Measurements from ENCODE around the gene CACHD1. TPM values are rescaled to one million over a fixed set of nuclear protein-coding genes. Genes with fewer than 3 reads are reported as not detected.

Gene CACHD1
- total RNA-seq, 2 experiments from 2014 or later = not detected

- no TSS peak for BruUV-seq (replicated peaks)
- Histone ChIP-seq H2AFZ (ENCODE audit: low read length) (no peak overlapping the region), H3K36me3 (ENCODE audit: insufficient read depth, low read length) (no peaks in the 10 kb centered on the region), H4K20me1 (ENCODE audit: insufficient read depth, low read length) (no peaks in the 10 kb centered on the region), H3K4me3 (ENCODE audit: low read depth, low read length, poor library complexity, severe bottlenecking) (no peak overlapping the region), H3K9me3 (ENCODE audit: low read length) (no peaks in the 10 kb centered on the region), H3K4me2 (ENCODE audit: low read length) (no peak overlapping the region), H3K79me2 (ENCODE audit: insufficient read depth, low read depth, low read length) (no peaks in the 10 kb centered on the region), H3K27ac (ENCODE audit: low read depth, low read length, poor library complexity, severe bottlenecking) (no peak overlapping the region), H3K9me2 (ENCODE audit: insufficient read depth, low read length) (no peaks in the 10 kb centered on the region), H3K4me1 (ENCODE audit: insufficient read depth, low read length, poor library complexity, severe bottlenecking) (no peaks in the 10 kb centered on the region)
- ChIA-PET CTCF (ENCODE audit: unreplicated experiment) (no interaction called here), POLR2A (interaction anchor here (1.5 kb wide), 1 partner anchor 12 kb away, joined by 4 read pairs; no protein-coding TSS in a partner anchor)
- no peak for DNase-seq (ENCODE audit: low spot score)
- TF ChIP-seq CTCF (conservative IDR thresholded peaks at IDR 0.05; ENCODE audit: low read length) (no peak), EZH2phosphoT487 (IDR thresholded peaks at IDR 0.05; ENCODE audit: borderline replicate concordance, low read depth, low read length) (no peak)
- intact Hi-C loops (cut with micrococcal nuclease; ENCODE audit: unreplicated experiment) = no loop called here
Observed at GRCh38 chr1:64494659-64495058, 24.7 kb downstream of the CACHD1 start.

- Histone ChIP-seq H3K4me2 (ENCODE audit: low read length) (no peak overlapping the region), H3K79me2 (ENCODE audit: insufficient read depth, low read depth, low read length) (no peaks in the 10 kb centered on the region), H3K9me2 (ENCODE audit: insufficient read depth, low read length) (no peaks in the 10 kb centered on the region), H3K4me3 (ENCODE audit: low read depth, low read length, poor library complexity, severe bottlenecking) (no peak overlapping the region), H3K36me3 (ENCODE audit: insufficient read depth, low read length) (no peaks in the 10 kb centered on the region), H3K27ac (ENCODE audit: low read depth, low read length, poor library complexity, severe bottlenecking) (no peak overlapping the region), H4K20me1 (ENCODE audit: insufficient read depth, low read length) (no peaks in the 10 kb centered on the region), H3K4me1 (ENCODE audit: insufficient read depth, low read length, poor library complexity, severe bottlenecking) (no peaks in the 10 kb centered on the region), H2AFZ (ENCODE audit: low read length) (no peak overlapping the region), H3K9me3 (ENCODE audit: low read length) (no peaks in the 10 kb centered on the region)
- ChIA-PET POLR2A (interaction anchor here (0.7 kb wide), 1 partner anchor 29 kb away, joined by 3 read pairs; no protein-coding TSS in a partner anchor), CTCF (ENCODE audit: unreplicated experiment) (no interaction called here)
- DNase-seq (ENCODE audit: low spot score) = no peak
- TF ChIP-seq CTCF (conservative IDR thresholded peaks at IDR 0.05; ENCODE audit: low read length) (no peak), EZH2phosphoT487 (IDR thresholded peaks at IDR 0.05; ENCODE audit: borderline replicate concordance, low read depth, low read length) (no peak)
- BruUV-seq (replicated peaks) = no TSS peak
- intact Hi-C loops (cut with micrococcal nuclease; ENCODE audit: unreplicated experiment) = no loop called here
Observed at GRCh38 chr1:64495878-64496277, 25.9 kb downstream of the CACHD1 start.

- Histone ChIP-seq H3K4me1 (ENCODE audit: insufficient read depth, low read length, poor library complexity, severe bottlenecking) (no peaks in the 10 kb centered on the region), H3K79me2 (ENCODE audit: insufficient read depth, low read depth, low read length) (no peaks in the 10 kb centered on the region), H3K9me2 (ENCODE audit: insufficient read depth, low read length) (no peaks in the 10 kb centered on the region), H3K27ac (ENCODE audit: low read depth, low read length, poor library complexity, severe bottlenecking) (no peak overlapping the region), H3K9me3 (ENCODE audit: low read length) (no peaks in the 10 kb centered on the region), H2AFZ (ENCODE audit: low read length) (no peak overlapping the region), H3K4me2 (ENCODE audit: low read length) (no peak overlapping the region), H3K4me3 (ENCODE audit: low read depth, low read length, poor library complexity, severe bottlenecking) (no peak overlapping the region), H4K20me1 (ENCODE audit: insufficient read depth, low read length) (no peaks in the 10 kb centered on the region), H3K36me3 (ENCODE audit: insufficient read depth, low read length) (no peaks in the 10 kb centered on the region)
- CTCF ChIA-PET (ENCODE audit: unreplicated experiment) = no interaction called here
- no TSS peak for BruUV-seq (replicated peaks)
- POLR2A ChIA-PET = interaction anchor here (0.7 kb wide), 1 partner anchor 337 kb away, joined by 3 read pairs; no protein-coding TSS in a partner anchor
- DNase-seq (ENCODE audit: low spot score) = no peak
- intact Hi-C loops (cut with micrococcal nuclease; ENCODE audit: unreplicated experiment) = no loop called here
- TF ChIP-seq EZH2phosphoT487 (IDR thresholded peaks at IDR 0.05; ENCODE audit: borderline replicate concordance, low read depth, low read length) (no peak), CTCF (conservative IDR thresholded peaks at IDR 0.05; ENCODE audit: low read length) (no peak)
Observed at GRCh38 chr1:64496606-64497005, 26.7 kb downstream of the CACHD1 start.
